H1 (cell line): Measurements from ENCODE around the gene NOVA1. TPM values are rescaled to one million over a fixed set of nuclear protein-coding genes. Genes with fewer than 3 reads are reported as not detected.

Experiments
- CTCF ChIA-PET: fragments of 300-600 bp; sonication (Branson Sonifier 250); formaldehyde crosslinking; loops from one replicate; lab custom pipeline; 2021; ENCODE audit not compliant: partially characterized antibody; lab: Charles Lee
- POLR2A ChIA-PET: fragments of 300-600 bp; sonication (Branson Sonifier 250); formaldehyde crosslinking; loops from one replicate; lab custom pipeline; 2021; ENCODE audit warnings: inconsistent platforms; ENCODE audit not compliant: partially characterized antibody; lab: Charles Lee
- DNase-seq, 2 experiments: peaks; one replicate each; pipeline versions ENCODE4 v3.0.0 to v3.0.0-alpha.2; 2010 to 2022; ENCODE audit warnings: low spot score in 2 of 2, low read depth in 1 of 2, mixed read lengths in 1 of 2
- FAIRE-seq: peaks from 2 replicates; lab custom pipeline; 2011; peaks lifted over from hg19 to GRCh38; lab: Jason Lieb, UNC
- H2AFZ ChIP-seq: 2 replicates; pipeline ENCODE4 v1.8.1; 2012; ENCODE audit warnings: low read length, inconsistent platforms
- H2AK5ac ChIP-seq: 2 replicates; pipeline ENCODE4 v1.6.1; 2013; ENCODE audit warnings: low read depth, low read length
- H2BK120ac ChIP-seq: replicated peaks from 2 replicates; pipeline ENCODE3; 2013; ENCODE audit warnings: low read depth, low read length, inconsistent platforms
- H2BK12ac ChIP-seq: 2 replicates; pipeline ENCODE4 v1.6.1; 2013; ENCODE audit warnings: low read depth, low read length
- H2BK15ac ChIP-seq: 2 replicates; pipeline ENCODE4 v1.6.1; 2013; ENCODE audit warnings: low read length
- H2BK20ac ChIP-seq: 2 replicates; pipeline ENCODE4 v1.6.1; 2013; ENCODE audit warnings: low read length
- H2BK5ac ChIP-seq: 2 replicates; pipeline ENCODE4 v1.6.1; 2013; ENCODE audit warnings: low read depth, low read length
- H3K14ac ChIP-seq: 2 replicates; pipeline ENCODE4 v1.6.1; 2013; ENCODE audit warnings: inconsistent platforms; ENCODE audit not compliant: insufficient read length
- H3K18ac ChIP-seq: 2 replicates; pipeline ENCODE4 v1.6.1; 2013; ENCODE audit warnings: low read length; ENCODE audit errors: extremely low read depth
- H3K23ac ChIP-seq: 2 replicates; pipeline ENCODE4 v1.6.1; 2013; ENCODE audit warnings: inconsistent platforms; ENCODE audit not compliant: insufficient read length
- H3K23me2 ChIP-seq: 2 replicates; pipeline ENCODE4 v1.6.1; 2013; ENCODE audit warnings: low read depth, low read length
- H3K27ac ChIP-seq: 2 replicates; pipeline ENCODE4 v1.6.1; 2011; ENCODE audit warnings: low read depth, low read length, inconsistent platforms
- H3K27me3 ChIP-seq, 4 experiments: replicated peaks in 1 of 4; 1 replicate in 1 of 4; 2 replicates in 3 of 4; pipeline versions ENCODE4 v1.6.1 to v1.8.1; 2011 to 2013; ENCODE audit warnings: low read length in 3 of 4, mild to moderate bottlenecking in 3 of 4, inconsistent platforms in 2 of 4, mixed read lengths in 2 of 4, moderate library complexity in 1 of 4; ENCODE audit not compliant: control insufficient read depth in 3 of 4, insufficient read depth in 3 of 4; ENCODE audit errors: extremely low read depth in 1 of 4
- H3K36me3 ChIP-seq, 4 experiments: 2 replicates each; pipeline versions ENCODE4 v1.6.1 to v1.8.1; 2011 to 2013; ENCODE audit warnings: mild to moderate bottlenecking in 4 of 4, low read length in 3 of 4, moderate library complexity in 2 of 4, control low read depth in 1 of 4, inconsistent platforms in 1 of 4; ENCODE audit not compliant: insufficient read depth in 4 of 4, control insufficient read depth in 2 of 4
- H3K4ac ChIP-seq: replicated peaks from 2 replicates; pipeline ENCODE3; 2013; ENCODE audit warnings: low read length, low read depth, mixed read lengths, inconsistent platforms; ENCODE audit not compliant: insufficient read length
- H3K4me1 ChIP-seq, 4 experiments: replicated peaks in 1 of 4; 1 replicate in 1 of 4; 2 replicates in 3 of 4; pipeline versions ENCODE4 v1.6.1 to v1.8.1; 2011 to 2013; ENCODE audit warnings: low read length in 3 of 4, inconsistent platforms in 2 of 4, mixed read lengths in 1 of 4; ENCODE audit not compliant: insufficient read depth in 4 of 4, control insufficient read depth in 3 of 4
- H3K4me2 ChIP-seq, 2 experiments: 2 replicates each; pipeline versions ENCODE4 v1.6.1 to v1.8.1; 2011 to 2013; ENCODE audit warnings: low read depth in 2 of 2, low read length in 2 of 2, control low read depth in 1 of 2, inconsistent platforms in 1 of 2, mild to moderate bottlenecking in 1 of 2; ENCODE audit not compliant: insufficient read depth in 1 of 2
- H3K4me3 ChIP-seq, 4 experiments: fragments of 200-600, 300-600 bp in 1 of 4; sonication (generic), shearing (Covaris generic), sonication (Bioruptor Twin) in 1 of 4; 2 replicates each; pipeline versions ENCODE4 v1.5.1 to v1.8.1; 2011 to 2016; ENCODE audit warnings: low read length in 4 of 4, low read depth in 3 of 4, control low read depth in 2 of 4, inconsistent platforms in 2 of 4, mild to moderate bottlenecking in 2 of 4, mixed read lengths in 1 of 4, moderate library complexity in 1 of 4; ENCODE audit not compliant: insufficient read depth in 2 of 4; ENCODE audit errors: extremely low read depth in 1 of 4
- H3K56ac ChIP-seq: replicated peaks from 2 replicates; pipeline ENCODE3; 2013; ENCODE audit warnings: low read depth, mild to moderate bottlenecking, mixed read lengths, low read length, inconsistent platforms; ENCODE audit not compliant: insufficient read length
- H3K79me1 ChIP-seq: 2 replicates; pipeline ENCODE4 v1.6.1; 2013; ENCODE audit warnings: low read depth, low read length, control low read depth
- H3K79me2 ChIP-seq, 2 experiments: 2 replicates each; pipeline versions ENCODE4 v1.6.1 to v1.8.1; 2012 to 2013; ENCODE audit warnings: low read length in 2 of 2, mild to moderate bottlenecking in 2 of 2, inconsistent platforms in 1 of 2; ENCODE audit not compliant: insufficient read depth in 2 of 2, control insufficient read depth in 1 of 2
- H3K9ac ChIP-seq, 4 experiments: replicated peaks in 1 of 4; 1 replicate in 1 of 4; 2 replicates in 3 of 4; pipeline versions ENCODE4 v1.6.1 to v1.8.1; 2011 to 2013; ENCODE audit warnings: low read depth in 3 of 4, low read length in 3 of 4, control low read depth in 2 of 4, mild to moderate bottlenecking in 2 of 4, moderate library complexity in 2 of 4, inconsistent platforms in 1 of 4; ENCODE audit errors: extremely low read depth in 1 of 4
- H3K9me3 ChIP-seq, 2 experiments: 2 replicates each; pipeline versions ENCODE4 v1.6.1 to v1.8.1; 2012 to 2013; ENCODE audit warnings: mild to moderate bottlenecking in 2 of 2, moderate library complexity in 2 of 2, control low read depth in 1 of 2, inconsistent platforms in 1 of 2, low read depth in 1 of 2, low read length in 1 of 2, mixed read lengths in 1 of 2; ENCODE audit not compliant: insufficient read depth in 2 of 2
- H4K20me1 ChIP-seq, 2 experiments: replicated peaks in 1 of 2; 2 replicates each; pipeline versions ENCODE3 to v1.8.1; 2011 to 2013; ENCODE audit warnings: inconsistent platforms in 2 of 2, low read length in 2 of 2, mild to moderate bottlenecking in 1 of 2; ENCODE audit not compliant: insufficient read depth in 2 of 2, control insufficient read depth in 1 of 2
- H4K5ac ChIP-seq: 2 replicates; pipeline ENCODE4 v1.6.1; 2013; ENCODE audit warnings: low read length, low read depth, mixed read lengths, inconsistent platforms; ENCODE audit not compliant: insufficient read length
- H4K8ac ChIP-seq: 2 replicates; pipeline ENCODE4 v1.8.0; 2013; ENCODE audit warnings: mild to moderate bottlenecking, moderate library complexity, low read length, inconsistent platforms; ENCODE audit not compliant: insufficient read depth; ENCODE audit errors: extremely low read depth
- H4K91ac ChIP-seq: replicated peaks from 2 replicates; pipeline ENCODE3; 2013; ENCODE audit warnings: low read length, mixed read lengths, inconsistent platforms; ENCODE audit not compliant: insufficient read length
- CBX8 ChIP-seq: fragments of 300-800, 300-1000 bp; sonication (generic); IDR thresholded peaks from 2 replicates; pipeline ENCODE4 v1.7.1; 2016; ENCODE audit warnings: low read depth, low read length, borderline replicate concordance
- CREB1 ChIP-seq: IDR thresholded peaks from 2 replicates; pipeline ENCODE4 v1.6.1; 2012; ENCODE audit warnings: inconsistent platforms
- EZH2 ChIP-seq: fragments of 200-600 bp; sonication (generic); IDR thresholded peaks from 2 replicates; pipeline ENCODE4 v1.7.1; 2012; ENCODE audit warnings: low read depth, mild to moderate bottlenecking, moderate library complexity, low read length, inconsistent platforms; ENCODE audit not compliant: severe bottlenecking
- ZNF274 ChIP-seq: IDR thresholded peaks from 2 replicates; pipeline ENCODE4 v1.7.0; 2012; ENCODE audit warnings: low read length, borderline replicate concordance; ENCODE audit errors: extremely low read depth
- polyA plus RNA-seq, 7 experiments: library from polyadenylated mRNA; depleted of rRNA in 3 of 7; stranded (reverse) in 5 of 7; unstranded in 2 of 7; fragments of >200 nt in 5 of 7; fragments of 200-250 nt in 2 of 7; gene quantifications; 1 replicate in 5 of 7; 2 replicates in 1 of 7; 4 replicates in 1 of 7; pipeline versions ENCODE4 v1.2.1 to v1.2.3, GENCODE V29; 2011 to 2013; ENCODE audit warnings: missing spikeins in 2 of 7, mixed read lengths in 2 of 7
- total RNA-seq: library from RNA; stranded (reverse); fragmentation: NEBNext Ultra II Directional; extraction: Animal tissue kit (Norgen Biotek cat#: 25700); gene quantifications from 2 replicates; pipeline ENCODE4 v1.2.1, GENCODE V29; 2021

Gene NOVA1
- total and polyA plus RNA-seq, 2 of the 8 experiments (the other 6 are each of a cell fraction or from before 2014, with no cell fraction given): 6.8 to 12.7 TPM

DNA sequence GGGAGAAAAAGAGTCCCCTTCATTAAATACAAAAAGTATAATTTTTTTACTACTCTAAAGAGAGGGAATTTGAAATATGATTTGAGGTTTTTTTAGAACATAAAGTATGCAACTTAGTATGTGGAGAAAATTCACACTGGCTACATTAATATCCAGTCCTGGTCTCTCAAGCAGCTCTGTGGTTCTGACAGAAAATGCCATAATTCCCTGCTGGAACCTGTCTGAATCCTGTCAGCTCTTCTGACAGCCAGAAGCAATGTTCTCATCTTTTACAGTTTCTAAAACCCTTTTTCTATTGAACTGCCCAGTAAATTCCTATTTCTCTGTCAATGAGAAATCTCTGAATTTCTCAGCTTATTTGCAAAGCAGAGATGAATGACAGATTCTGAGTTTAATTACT is 13.4 kb upstream of the NOVA1 start:
- Histone ChIP-seq H3K4me3 (no peak overlapping the region), H2BK12ac (no peak overlapping the region), H4K8ac (no peak overlapping the region), H3K9me3 (peaks cover 0 to 4% of the 10 kb centered on the region in 2 experiments; a peak in 1 of 4 replicates), H3K4ac (no peak overlapping the region), H3K56ac (no peak overlapping the region), H3K27ac (no peak overlapping the region), H2AK5ac (no peak overlapping the region), H3K4me2 (no peak overlapping the region), H3K23ac (no peak overlapping the region), H2BK15ac (no peak overlapping the region), H3K36me3 (no peaks in the 10 kb centered on the region), H2BK20ac (no peak overlapping the region), H3K79me2 (no peaks in the 10 kb centered on the region), H3K79me1 (no peaks in the 10 kb centered on the region), H3K27me3 (no peaks in the 10 kb centered on the region), H3K23me2 (no peaks in the 10 kb centered on the region), H4K20me1 (no peaks in the 10 kb centered on the region), H4K91ac (no peak overlapping the region), H2AFZ (no peak overlapping the region), H3K14ac (no peak overlapping the region), H3K18ac (no peak overlapping the region), H4K5ac (no peak overlapping the region), H3K9ac (no peak overlapping the region), H3K4me1 (no peaks in the 10 kb centered on the region), H2BK5ac (no peak overlapping the region), H2BK120ac (no peak overlapping the region)
- no peak for FAIRE-seq
- POLR2A ChIA-PET: no interaction called here
- no peak for TF ChIP-seq CBX8
- TF ChIP-seq EZH2: no peak
- no peak for TF ChIP-seq ZNF274
- no peak for TF ChIP-seq CREB1
- DNase-seq: no peak
- CTCF ChIA-PET: interaction anchor here (1.5 kb wide), 1 partner anchor 10 kb away, joined by 3 read pairs; no protein-coding TSS in a partner anchor
